Measurements from ENCODE around the gene ARL6IP4.

The ARL6IP4 gene

DNA sequence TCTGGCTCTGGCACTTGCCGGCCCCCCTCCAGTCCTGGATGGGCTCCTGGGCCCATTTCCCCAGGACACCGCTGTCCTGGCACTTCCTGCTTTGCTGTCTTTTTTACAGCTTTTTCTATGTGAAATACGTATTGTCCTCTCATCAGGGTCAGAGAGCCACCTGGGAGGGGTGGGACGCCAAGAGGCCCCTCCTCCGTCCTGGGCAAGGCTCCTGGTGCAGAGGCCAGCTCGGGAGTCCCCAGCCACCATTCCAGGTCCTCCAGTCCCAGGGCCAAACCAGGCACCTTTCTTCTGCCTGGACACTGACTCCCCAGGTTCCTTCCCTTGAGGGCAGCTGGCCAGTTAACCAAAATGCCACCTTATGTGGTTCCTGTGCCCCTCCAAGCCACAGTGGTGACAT, 22.8 kb downstream of the ARL6IP4 start:
- DNase-seq (ENCODE audit: insufficient read length, low spot score) (no peak), FAIRE-seq (no peak)
- TF ChIP-seq, protein P1, sequence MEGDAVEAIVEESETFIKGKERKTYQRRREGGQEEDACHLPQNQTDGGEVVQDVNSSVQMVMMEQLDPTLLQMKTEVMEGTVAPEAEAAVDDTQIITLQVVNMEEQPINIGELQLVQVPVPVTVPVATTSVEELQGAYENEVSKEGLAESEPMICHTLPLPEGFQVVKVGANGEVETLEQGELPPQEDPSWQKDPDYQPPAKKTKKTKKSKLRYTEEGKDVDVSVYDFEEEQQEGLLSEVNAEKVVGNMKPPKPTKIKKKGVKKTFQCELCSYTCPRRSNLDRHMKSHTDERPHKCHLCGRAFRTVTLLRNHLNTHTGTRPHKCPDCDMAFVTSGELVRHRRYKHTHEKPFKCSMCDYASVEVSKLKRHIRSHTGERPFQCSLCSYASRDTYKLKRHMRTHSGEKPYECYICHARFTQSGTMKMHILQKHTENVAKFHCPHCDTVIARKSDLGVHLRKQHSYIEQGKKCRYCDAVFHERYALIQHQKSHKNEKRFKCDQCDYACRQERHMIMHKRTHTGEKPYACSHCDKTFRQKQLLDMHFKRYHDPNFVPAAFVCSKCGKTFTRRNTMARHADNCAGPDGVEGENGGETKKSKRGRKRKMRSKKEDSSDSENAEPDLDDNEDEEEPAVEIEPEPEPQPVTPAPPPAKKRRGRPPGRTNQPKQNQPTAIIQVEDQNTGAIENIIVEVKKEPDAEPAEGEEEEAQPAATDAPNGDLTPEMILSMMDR (IDR thresholded peaks at IDR 0.05; ENCODE audit: insufficient read depth, missing control alignments) = no peak

DNA sequence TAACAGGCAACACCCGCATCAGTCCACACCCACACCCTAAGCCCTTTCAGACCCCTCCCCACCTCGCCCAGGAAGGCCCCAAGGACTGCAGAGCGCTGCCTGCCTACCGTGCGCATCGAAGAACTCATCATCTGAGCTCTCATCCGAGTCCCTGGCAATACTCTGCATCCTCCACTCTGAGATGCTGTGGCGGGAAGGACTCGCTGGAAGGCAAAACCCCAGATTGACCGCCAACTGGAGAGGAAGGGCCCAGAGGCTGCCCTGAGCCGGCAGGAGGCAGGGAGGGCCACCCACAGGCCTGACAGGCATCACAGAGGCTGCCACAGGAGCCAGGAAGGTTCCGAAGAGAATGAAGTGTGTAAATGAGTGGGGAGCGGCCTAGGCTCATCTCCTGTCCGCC, 23.8 kb downstream of the ARL6IP4 start:
- FAIRE-seq (no peak), DNase-seq (ENCODE audit: insufficient read length, low spot score) (no peak)
- TF ChIP-seq, protein P1 (IDR thresholded peaks at IDR 0.05; ENCODE audit: insufficient read depth, missing control alignments) = no peak

DNA sequence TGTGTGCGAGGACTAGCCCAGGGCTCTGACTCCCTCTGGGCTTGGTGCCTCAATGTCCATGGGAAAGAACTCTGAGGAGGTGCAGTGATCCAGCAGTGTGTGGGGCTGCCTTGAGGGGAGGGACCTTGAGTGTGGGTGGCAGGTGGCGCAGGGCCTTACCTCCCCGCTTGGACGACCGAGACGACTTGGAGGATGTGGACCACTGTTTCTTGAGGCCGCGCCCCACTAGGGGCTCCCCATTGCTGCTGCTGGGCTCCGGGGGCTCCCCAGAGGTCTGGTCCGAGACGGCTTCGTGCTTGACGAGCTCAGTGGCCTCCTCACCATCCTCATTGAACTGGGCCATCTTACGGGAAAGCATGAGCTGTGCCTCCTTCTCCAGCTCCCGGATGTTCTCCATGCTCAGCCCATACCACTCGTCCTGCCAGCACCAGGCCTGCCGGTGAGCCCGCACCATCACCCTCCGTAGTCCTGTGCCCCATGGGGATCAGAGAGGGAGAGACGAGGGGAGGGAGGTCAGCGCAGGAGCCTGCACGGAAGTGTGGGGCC, 24.7 kb downstream of the ARL6IP4 start:
- no peak for DNase-seq (ENCODE audit: insufficient read length, low spot score)
- FAIRE-seq = no peak
- TF ChIP-seq, protein P1 (IDR thresholded peaks at IDR 0.05; ENCODE audit: insufficient read depth, missing control alignments) = no peak

DNA sequence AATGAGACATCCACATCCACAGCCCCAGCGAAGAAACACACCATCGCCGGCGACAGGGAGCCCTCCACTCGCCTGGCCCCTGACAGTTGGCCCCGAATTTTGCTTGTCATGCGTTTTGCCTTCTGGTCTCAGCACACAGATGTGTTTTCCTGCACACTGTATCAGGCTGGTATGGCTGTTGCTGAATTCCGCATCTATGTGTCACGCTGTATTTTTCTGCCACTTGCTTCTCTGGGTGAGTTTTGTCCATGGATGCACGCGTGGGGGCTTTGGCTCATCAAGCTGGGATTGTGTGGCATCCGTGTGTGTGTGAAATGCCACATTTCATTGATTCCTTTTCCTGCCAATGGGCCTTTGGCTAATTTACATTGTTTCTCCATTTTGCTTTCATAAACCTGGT, 26.5 kb downstream of the ARL6IP4 start:
- FAIRE-seq = no peak
- TF ChIP-seq, protein P1 (IDR thresholded peaks at IDR 0.05; ENCODE audit: insufficient read depth, missing control alignments) = no peak
- no peak for DNase-seq (ENCODE audit: insufficient read length, low spot score)

DNA sequence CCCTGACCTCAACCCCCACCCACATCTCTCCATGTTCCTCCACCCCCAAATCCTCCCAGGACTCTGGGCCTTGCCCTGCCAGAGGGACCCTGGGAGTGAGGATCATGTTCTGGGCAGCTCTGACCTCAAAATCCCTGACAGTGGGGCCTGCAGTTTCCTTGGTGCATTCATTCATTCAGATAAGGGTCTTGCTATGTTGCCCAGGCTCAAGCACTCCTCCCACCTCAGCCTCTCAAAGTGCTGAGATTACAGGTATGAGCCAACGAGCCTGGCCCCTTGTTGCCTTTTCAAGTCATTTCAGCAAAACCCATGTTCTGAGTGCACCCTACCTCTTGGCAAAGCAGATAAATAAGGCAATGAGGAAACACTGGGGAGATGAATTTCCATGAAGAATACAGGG, 29.6 kb downstream of the ARL6IP4 start:
- TF ChIP-seq, protein P1 (IDR thresholded peaks at IDR 0.05; ENCODE audit: insufficient read depth, missing control alignments) = no peak
- FAIRE-seq = no peak
- DNase-seq (ENCODE audit: insufficient read length, low spot score) = no peak

DNA sequence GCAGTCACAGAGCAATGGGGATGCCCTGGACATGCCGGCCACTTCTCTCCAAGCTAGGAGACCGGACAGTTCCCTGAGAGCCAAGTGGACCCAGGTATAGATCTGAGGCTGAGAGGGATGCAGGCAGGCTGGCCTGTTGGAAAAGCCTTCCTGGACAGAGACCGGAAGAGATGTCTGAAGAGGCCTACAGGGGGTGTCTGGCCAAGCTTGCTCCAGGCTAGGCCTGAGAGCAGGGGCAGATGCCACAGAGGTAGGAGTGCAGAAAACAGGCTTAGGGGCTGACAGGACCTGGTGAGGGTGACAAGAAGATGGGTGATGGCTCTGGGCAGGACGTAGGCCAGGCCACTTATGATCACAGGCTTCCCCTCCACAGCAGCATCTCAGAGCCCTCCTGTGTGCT, 30.2 kb downstream of the ARL6IP4 start:
- FAIRE-seq = no peak
- TF ChIP-seq, protein P1 (IDR thresholded peaks at IDR 0.05; ENCODE audit: insufficient read depth, missing control alignments) = no peak
- DNase-seq (ENCODE audit: insufficient read length, low spot score) = no peak

DNA sequence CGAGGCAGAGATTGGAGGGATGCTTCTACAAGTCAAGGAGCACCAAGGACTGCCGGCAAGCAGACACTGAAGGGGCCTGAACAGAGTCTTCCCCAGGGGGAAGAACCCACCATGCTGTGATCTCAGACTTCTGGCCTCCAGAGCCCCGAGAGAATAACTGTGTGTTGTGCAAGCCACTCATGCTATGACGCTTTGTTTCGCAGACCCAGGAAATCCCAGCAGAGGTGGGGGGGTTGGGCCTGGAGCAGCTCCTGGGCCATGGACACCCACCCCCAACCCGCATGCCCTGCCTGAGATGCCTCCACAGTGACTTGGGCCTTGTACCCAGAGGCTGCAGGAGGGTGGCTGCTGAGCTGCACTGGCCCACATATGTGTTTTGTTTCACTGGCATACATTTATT, 31.2 kb downstream of the ARL6IP4 start:
- DNase-seq (ENCODE audit: insufficient read length, low spot score) (no peak), FAIRE-seq (no peak)
- TF ChIP-seq, protein P1 (IDR thresholded peaks at IDR 0.05; ENCODE audit: insufficient read depth, missing control alignments) = no peak
